Tibial artery (tissue), 4 donors: ENCODE measurements around the gene CLRN3.

Source experiments
- DNase-seq, 2 donors: peaks; one replicate each; pipeline ENCODE4 v3.0.0-alpha.2; 2019
- H3K27ac ChIP-seq, 2 donors: fragments of 200-600 bp; sonication (generic) in 1 of 2; 1 replicate in 1 of 2; 2 replicates in 1 of 2; pipeline ENCODE4 v1.5.1; 2018 to 2019; ENCODE audit warnings: mild to moderate bottlenecking in 1 of 2
- H3K27me3 ChIP-seq, 2 donors: fragments of 200-600 bp; sonication (generic) in 1 of 2; one replicate each; pipeline versions ENCODE4 v1.5.1 to v1.6.0; 2016 to 2019
- H3K36me3 ChIP-seq, 3 donors: fragments of 200-600 bp; sonication (generic) in 2 of 3; one replicate each; pipeline ENCODE4 v1.5.1; 2016 to 2019; ENCODE audit warnings: mild to moderate bottlenecking in 2 of 3
- H3K4me1 ChIP-seq, 4 donors: fragments of 200-600 bp; sonication (generic) in 2 of 4; 1 replicate in 3 of 4; 2 replicates in 1 of 4; pipeline ENCODE4 v1.5.1; 2016 to 2019
- H3K4me3 ChIP-seq, 2 donors: fragments of 200-600 bp; sonication (generic) in 1 of 2; 1 replicate in 1 of 2; 2 replicates in 1 of 2; pipeline ENCODE4 v1.5.1; 2018 to 2019; ENCODE audit warnings: mild to moderate bottlenecking in 2 of 2
- H3K9me3 ChIP-seq, 3 donors: fragments of 200-600 bp; sonication (generic) in 1 of 3; one replicate each; pipeline ENCODE4 v1.5.1; 2016 to 2019
- CTCF ChIP-seq, 2 experiments: fragments of 200-600 bp in 1 of 2; fragments of 450-650 bp in 1 of 2; IDR thresholded peaks; one replicate each; pipeline ENCODE4 v1.5.1; 2017 to 2019; ENCODE audit warnings: antibody characterized with exemption in 2 of 2, mild to moderate bottlenecking in 1 of 2, moderate library complexity in 1 of 2
- intact Hi-C: fragments of 100-400 bp; cut with DNase I; formaldehyde crosslinking; loops from one replicate; pipeline ENCODE4 v1.15.0; 2023; ENCODE audit warnings: low total_unique reads

Gene CLRN3

GRCh38 chr10:127935071-127935561, 42.4 kb upstream of the CLRN3 start:
- no peaks in the 10 kb centered on the region for H3K36me3 ChIP-seq
- H3K27me3 ChIP-seq, result peaks cover 0 to 4% of the 10 kb centered on the region in 2 donors
- H3K27ac ChIP-seq, result no peak overlapping the region
- H3K4me3 ChIP-seq, result no peak overlapping the region
- DNase-seq, result no peak
- H3K4me1 ChIP-seq, result no peaks in the 10 kb centered on the region
- H3K9me3 ChIP-seq, result no peaks in the 10 kb centered on the region
- intact Hi-C loops, result no loop called here
- TF ChIP-seq CTCF (IDR thresholded peaks at IDR 0.05), result no peak

GRCh38 chr10:127934383-127934782, 41.6 kb upstream of the CLRN3 start:
- DNase-seq, result no peak
- TF ChIP-seq CTCF (IDR thresholded peaks at IDR 0.05), result no peak

GRCh38 chr10:127933271-127933670, 40.5 kb upstream of the CLRN3 start:
- Histone ChIP-seq H3K4me1 (no peaks in the 10 kb centered on the region), H3K4me3 (no peak overlapping the region), H3K27me3 (peaks cover 0 to 4% of the 10 kb centered on the region in 2 donors), H3K9me3 (no peaks in the 10 kb centered on the region), H3K27ac (no peak overlapping the region), H3K36me3 (no peaks in the 10 kb centered on the region)
- DNase-seq, result no peak
- TF ChIP-seq CTCF (IDR thresholded peaks at IDR 0.05), result no peak
- intact Hi-C loops, result no loop called here

More at GRCh38 chr10:127934383-127934782, 41.6 kb upstream of the CLRN3 start:
- Histone ChIP-seq H3K4me3 (no peak overlapping the region), H3K36me3 (no peaks in the 10 kb centered on the region), H3K9me3 (no peaks in the 10 kb centered on the region), H3K27me3 (peaks cover 0 to 4% of the 10 kb centered on the region in 2 donors), H3K4me1 (no peaks in the 10 kb centered on the region), H3K27ac (no peak overlapping the region)
- intact Hi-C loops, result no loop called here

GRCh38 chr10:127932521-127933270, 40.0 kb upstream of the CLRN3 start:
- no peaks in the 10 kb centered on the region for H3K9me3 ChIP-seq
- intact Hi-C loops, result no loop called here
- no peak for DNase-seq
- peaks cover 0 to 4% of the 10 kb centered on the region in 2 donors for H3K27me3 ChIP-seq
- no peak overlapping the region for H3K4me3 ChIP-seq
- H3K36me3 ChIP-seq, result no peaks in the 10 kb centered on the region
- no peak for TF ChIP-seq CTCF (IDR thresholded peaks at IDR 0.05)
- no peaks in the 10 kb centered on the region for H3K4me1 ChIP-seq
- no peak overlapping the region for H3K27ac ChIP-seq

- intact Hi-C loops, result no loop called here
- TF ChIP-seq CTCF (IDR thresholded peaks at IDR 0.05), result no peak
- DNase-seq, result no peak
These were observed 35.5 kb upstream of the CLRN3 start for GRCh38 chr10:127928021-127928806.

More at GRCh38 chr10:127928021-127928806, 35.5 kb upstream of the CLRN3 start:
- Histone ChIP-seq H3K36me3 (no peaks in the 10 kb centered on the region), H3K27me3 (no peaks in the 10 kb centered on the region), H3K27ac (no peak overlapping the region), H3K4me1 (peaks cover 0 to 6% (median 2%) of the 10 kb centered on the region in 4 donors), H3K4me3 (no peak overlapping the region), H3K9me3 (no peaks in the 10 kb centered on the region)
